HG03108 (cell line): ENCODE results near the gene LIN7C.

Experiments used
- ATAC-seq: cut with Tn5 transposase; IDR thresholded peaks from one replicate; pipeline ENCODE4 v1.9.1; 2021; ENCODE audit warnings: moderate library complexity; ENCODE audit not compliant: unreplicated experiment

LIN7C gene

DNA sequence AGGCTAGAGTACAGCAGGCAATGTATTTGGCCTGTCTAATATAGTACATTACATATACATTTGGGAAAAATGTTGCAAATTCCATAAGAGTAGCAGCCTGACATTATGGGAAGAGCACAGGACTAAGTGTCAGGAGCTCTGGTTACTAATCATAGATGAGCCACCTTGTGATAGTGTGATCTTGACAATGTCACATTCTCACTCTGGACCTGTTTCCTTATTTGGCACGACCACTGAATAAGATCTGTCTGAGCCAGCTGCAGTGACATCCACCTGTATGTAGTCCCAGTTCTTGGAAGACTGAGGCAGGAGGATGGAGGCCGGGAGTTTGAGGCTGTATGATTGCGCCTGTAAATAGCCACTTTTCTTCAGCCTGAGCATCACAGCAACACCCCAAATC is 5.7 kb upstream of the LIN7C start:
- ATAC-seq = no peak

DNA sequence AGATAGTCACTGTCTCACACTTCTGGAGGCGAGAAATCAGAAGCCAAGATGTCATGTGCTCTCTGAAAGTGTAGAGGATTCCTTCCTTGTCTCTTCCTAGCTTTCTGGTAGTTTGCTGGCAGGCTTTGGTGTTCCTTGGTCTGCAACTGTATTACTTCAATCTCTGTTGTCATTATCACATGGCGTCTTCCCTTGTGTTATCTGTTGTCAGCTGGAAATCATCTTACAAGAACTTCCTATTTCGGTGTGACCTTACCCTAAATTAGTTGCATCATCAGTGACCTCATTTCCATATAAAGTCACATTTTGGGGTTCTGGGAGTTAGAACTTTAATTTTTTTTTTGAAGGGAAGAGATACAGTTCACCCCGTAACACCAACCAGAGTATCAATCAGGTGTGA is 3.3 kb upstream of the LIN7C start:
- ATAC-seq = no peak

DNA sequence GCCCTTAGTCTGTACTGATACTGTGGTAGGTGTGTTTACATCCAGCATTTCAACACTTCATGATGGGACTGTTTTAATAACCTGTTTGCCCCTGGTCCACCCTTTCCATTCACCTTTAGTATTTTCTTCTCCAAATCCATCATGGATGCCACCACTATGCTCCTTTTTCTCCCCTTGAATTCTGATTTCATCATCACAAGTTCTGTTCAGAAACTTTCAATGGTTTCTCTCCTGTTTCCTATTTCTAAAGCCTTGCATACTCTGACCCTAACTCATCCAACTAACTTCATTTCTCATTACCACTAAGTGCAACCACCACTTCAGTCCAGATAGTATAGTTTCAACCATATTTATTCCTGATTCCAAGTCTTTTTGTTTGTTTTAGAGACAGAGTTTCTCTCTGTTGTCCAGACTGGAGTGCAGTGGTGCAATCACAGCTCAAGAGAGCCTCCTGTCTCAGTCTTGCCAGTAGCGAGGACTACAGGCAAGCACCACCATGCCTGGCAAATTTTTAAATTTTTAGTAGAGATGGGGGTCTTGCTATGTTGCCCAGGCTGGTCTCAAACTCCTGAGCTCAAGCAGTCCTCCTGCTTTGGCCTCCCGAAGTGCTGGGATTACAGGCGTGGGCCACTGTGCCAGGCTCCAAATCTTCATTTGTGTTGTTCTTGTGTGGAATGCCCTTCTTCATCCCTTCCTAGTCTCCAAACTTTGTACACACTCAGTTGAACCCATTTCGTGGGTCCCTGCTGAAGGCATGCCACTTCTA is 1.2 kb upstream of the LIN7C start:
- no peak for ATAC-seq

DNA sequence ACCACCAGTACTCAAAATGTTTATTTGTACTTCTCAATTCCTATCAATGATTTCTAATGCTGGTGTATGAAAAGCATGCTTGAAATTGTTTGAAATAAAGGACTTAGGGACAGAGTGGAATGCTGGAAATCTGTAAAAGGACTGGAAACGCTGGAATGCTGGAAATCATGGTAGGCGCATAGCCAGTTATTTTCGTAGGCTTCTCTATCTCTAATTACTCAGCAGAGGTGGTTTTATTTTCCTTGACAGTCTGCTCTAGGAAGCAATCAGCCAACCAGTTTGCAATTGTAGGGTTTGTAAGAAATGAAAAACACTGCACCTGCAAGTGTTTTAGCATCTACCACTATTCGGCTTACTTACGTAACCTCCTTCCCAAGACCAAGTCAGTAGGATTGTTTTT is 788 bp downstream of the LIN7C start:
- ATAC-seq = no peak

DNA sequence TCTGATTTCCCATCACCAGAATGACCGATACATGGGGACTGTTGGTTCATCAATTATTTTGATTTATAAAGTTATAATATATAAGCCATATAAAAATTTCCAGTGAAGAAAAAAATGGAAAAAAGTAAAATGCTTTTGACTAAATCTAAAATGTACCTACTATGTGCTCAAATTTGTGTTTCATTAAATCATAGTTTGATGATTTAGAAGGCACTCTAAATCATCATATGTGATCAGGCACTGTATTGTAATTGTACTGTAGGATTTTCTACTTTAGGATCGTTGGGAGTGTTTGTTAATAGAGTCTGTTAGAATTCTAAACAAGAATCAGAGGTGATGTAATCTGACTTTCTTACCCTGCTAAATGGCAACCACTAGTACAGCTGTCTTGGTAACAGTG is 2.4 kb downstream of the LIN7C start:
- no peak for ATAC-seq

DNA sequence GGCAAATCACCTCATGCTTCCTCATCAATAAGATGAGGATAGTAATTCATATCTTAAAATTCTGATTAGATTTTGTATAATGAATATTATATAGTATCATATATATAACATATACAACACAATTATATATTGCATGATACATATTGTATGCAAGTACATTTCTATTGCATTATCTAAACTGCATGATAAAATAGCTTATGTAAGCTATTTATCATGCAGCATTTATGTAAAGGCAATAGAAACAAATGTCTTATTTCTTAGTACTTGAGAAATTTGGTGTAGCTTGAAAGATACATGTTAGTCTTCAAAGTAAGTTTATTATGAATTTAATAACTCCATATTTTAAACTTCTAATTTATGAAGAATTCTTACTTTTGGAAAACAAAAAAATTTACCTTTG is 5.5 kb downstream of the LIN7C start:
- no peak for ATAC-seq

DNA sequence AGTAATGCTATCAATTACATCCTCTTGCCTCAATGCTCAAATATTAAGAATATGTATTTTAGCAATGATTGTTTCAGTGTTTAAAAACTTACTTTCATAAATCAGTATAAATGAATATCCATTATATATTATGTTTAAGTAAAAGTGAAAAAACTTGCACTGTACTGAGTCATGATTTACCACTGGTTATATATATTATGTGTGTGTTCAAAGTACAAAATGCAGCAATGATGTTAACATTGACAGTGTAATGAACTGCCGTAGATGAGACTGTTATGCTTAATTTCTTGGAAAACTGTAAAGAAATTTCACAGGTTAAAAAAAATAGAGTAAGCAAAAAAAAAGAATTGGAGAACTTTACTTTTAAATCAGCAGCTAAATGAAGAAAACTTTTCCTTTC is 8.7 kb downstream of the LIN7C start:
- no peak for ATAC-seq

DNA sequence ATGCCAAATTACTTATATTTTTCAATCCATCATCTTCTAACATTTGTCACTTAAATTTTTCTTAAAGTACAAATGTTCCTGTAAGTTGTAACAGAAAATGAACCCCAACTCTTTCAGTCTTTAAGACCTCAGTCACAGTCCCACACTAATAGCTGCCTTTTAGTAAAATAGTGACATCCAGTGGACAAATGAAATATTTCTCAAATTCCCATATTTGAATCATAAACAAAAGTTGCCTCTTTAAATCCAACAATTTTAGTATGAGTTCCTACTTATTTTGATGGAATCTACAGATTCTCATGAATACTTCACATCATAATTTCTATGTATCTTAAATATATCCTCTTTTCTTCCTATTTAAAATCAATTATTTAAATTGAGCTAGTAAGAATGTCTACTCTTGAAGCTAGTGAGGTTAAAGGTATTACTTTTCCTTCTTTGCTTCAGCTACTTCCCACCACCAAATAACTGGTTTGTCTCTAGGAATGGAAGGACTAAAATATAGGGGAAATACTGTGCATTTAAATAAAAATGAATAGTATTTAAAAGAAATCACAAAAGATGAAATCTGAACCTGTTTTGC is 9.2 kb downstream of the LIN7C start:
- ATAC-seq = peak; percentile 61

DNA sequence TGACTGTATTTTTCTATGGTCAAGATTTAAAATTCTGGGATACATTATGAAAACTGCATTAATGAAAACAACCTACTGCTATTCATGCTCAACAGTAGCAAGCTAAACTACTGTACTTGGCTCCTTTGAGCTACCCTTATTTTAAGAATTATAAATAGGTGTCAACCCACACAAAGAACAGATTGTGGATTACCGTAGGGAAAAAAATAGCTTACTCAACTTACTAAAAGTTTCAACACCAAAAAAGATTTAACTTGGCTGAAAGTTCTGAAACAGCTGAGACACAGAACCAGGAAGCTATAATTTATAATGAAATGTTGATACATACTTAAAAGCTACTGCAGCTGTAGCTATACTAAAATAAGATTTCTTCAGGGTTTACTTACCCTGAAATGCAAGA is 10.1 kb downstream of the LIN7C start:
- ATAC-seq = no peak

DNA sequence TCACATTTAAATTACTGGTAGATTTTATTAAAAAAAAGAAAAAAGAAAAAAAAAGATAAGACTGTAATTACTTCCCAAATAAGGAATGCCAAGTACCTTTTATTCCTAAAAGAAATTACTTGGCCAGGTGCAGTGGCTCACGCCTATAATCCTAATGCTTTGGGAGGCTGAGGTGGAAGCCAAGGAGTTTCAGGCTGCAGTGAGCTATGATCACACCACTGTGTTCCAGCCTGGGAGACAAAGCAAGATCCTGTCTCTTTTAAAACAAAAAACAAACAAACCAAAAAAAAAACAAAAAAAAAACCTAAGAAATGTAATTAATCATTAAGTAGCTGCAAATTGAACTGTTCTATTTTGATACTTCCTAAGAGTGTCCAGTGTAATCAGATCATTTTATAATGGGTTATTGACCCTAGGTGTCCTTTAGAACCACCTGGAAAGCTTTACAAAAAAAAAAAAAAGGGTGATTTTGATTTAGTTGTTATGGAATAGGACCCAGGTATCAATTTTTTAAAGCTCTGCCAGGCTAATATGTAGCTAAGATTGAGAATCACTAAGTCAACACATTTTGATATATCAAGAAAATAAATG is 10.8 kb downstream of the LIN7C start:
- no peak for ATAC-seq

DNA sequence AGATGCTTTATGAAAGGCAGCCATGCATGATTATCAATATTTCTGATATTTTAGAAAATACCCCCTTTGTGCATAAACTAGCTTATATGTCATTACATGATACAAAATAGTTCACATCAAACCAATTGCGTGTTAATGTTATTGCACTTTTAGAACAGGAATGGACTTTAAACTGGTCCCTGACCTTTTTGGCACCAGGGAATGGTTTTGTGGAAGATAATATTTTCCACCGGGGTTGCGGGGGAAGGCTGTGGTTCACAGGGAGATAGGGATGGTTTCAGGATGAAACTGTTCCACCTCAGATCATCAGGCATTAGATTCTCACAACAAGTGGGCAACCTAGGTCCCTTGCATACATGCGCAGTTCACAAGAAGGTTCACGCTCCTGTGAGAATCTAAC is 17.5 kb downstream of the LIN7C start:
- no peak for ATAC-seq

DNA sequence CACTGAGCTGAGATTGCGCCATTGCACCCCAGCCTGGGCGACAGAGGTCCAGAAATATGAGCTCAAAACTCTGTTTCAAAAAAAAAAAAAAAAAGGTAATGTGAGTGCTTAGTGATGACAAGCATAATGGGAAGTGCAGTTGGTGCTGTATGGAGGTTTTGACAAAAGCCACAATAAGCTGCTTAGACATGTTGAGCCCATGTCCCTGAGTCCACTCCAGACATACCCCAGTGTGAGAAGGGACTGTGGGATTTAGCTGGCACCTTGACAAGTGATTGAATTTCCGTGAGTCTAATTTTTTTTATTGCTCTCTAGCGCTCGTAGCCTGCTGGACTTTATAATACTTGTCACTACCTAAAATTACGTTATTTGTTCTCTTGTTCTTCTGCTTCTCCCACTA is 18.9 kb downstream of the LIN7C start:
- ATAC-seq = no peak

DNA sequence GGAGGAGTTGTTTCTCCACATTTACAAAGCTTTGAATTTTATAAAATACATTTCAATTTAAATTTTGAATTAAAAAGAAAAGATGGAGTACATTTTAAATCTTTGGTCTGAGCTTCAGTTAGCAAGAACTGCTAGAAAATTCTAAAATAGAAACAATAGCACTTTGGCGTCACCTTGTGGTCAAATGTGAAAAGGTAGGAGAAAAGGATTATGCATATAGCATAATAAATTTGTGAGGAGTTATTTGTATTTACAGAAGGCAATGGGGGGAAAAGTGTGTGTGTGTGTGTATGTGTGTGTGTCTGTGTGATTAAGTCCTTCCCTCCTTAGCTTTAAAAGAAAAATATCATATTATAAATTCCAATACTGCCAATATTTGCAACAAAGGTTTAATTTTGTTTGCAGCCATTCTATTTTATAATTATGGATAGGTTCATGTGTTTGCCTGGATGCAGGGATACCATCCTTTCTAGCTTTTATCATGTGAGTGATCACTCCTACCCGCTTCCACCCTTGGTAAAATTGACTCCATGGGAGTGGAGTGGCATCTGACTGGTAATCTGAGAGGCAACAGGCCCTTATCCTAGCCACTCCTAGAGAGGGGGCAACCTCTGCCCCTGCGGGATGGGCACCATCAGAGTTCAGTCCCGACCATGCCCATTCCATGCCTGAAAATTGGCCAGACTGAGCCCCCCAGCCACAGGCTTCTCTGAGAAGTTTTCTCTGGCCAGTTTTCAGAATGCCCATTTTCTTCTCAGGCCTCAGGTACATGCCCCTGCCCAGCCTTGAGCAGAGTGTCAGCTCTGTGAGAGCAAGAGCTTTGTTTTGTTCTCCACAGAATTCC is 20.4 kb downstream of the LIN7C start:
- no peak for ATAC-seq

DNA sequence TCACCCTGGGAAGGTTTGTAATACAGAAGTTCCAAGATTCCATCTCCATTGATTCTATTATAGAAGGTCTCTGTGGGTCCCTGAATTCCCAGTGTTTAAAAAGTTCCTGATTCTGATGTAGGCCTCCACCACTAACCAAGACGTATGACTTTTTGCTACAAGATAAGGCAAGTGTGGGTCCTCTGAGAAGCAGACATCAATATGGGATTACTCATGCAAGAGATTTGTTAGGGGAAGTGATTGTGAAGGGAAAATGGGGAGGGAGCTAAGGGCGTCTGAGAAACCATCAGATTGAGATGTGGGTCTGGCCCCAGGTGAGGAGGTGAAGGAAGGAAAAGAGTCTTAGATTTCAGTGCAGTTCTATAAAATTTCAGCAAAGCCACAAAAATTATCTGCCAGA is 23.8 kb downstream of the LIN7C start:
- ATAC-seq = no peak

DNA sequence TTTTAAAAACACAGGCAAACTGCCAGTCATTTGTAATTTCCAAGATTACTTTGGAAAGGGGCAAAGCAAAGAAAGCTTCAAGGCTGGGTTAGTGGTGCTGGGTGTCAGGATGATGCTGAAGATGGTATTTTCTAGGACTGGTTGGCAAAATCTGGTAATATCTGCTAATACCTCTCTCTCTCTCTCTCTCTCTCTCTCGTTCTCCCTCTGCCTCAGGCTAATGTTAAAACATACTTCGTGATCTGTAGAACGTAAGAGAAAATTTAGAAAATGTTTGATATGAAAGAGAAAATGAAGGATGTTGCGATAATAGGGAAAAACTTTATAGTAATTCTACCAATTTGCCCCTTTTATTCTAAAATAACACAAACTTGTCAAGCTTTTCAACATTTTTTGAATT is 24.6 kb downstream of the LIN7C start:
- no peak for ATAC-seq

DNA sequence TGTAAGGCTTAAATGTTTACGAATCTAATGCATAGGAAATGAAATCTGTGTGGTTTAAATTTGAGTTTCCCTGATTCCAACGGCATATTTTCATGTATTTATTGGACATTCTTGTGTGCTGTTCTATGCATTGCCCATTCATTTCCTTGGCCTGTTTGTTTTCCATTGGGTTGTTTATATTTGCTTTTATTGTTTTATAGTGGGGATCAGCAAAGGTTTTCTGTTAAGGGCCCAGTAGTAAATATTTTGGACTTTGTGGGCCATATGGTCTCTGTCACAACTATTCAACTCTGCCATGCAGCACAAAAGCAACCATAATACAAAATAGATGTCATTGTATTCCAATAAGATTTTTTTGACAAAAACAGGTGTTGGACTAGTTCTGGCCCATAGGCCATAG is 28.7 kb downstream of the LIN7C start:
- no peak for ATAC-seq

DNA sequence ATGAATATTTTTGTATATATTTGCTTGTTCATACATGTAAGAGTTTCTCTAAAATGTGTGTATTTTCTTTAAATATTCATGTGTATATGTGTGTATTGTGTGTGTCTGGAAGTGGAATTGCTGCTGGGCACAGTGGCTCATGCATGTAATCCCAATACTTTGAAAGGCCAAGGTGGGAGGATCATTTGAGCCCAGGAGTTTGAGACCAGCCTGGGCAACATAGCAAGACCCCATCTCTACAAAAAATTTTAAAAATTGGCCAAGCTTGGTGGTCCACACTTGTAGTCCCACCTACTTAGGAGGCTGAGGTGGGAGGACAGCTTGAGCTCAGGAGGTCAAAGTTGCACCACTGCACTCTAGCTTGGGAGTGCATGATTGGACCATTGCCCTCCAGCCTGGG is 29.3 kb downstream of the LIN7C start:
- no peak for ATAC-seq

DNA sequence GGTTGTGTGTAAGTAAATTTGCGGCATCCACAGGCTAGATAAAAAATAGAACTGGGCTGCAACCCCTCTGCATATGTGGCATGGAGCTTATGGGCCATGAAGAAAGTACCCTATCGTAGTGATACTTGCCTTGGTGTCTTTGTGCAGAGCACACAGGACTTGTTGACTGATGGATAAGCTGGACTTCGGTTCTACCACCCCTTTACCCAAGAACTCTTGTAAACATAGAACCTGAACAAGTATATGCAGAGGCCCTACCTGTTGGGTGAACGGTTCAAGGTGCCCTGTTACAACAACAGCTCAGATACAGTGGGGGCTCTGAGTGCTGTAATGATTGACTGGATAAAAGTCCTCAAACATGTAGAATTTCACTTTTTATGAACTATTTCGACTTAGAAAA is 30.9 kb downstream of the LIN7C start:
- ATAC-seq = no peak

DNA sequence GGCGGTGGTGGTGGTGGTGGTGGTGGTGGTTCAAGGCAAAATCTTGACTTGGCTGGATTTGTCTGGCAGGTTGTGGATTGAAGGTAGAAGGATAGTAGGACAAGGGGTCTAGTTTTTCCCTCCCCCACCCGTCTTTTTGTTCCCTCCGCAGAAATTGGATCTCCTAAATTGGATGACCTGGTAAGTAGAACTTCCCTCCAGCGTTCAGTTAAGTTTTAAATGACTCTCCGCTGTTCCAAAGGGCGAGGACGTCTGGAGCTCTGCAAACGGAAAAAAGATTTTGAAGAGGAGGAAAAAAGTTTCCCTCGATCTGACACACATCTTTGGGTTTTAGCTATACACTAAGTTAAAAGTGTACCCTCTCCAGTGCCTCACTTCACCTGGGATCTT is 33.6 kb downstream of the LIN7C start:
- no peak for ATAC-seq

DNA sequence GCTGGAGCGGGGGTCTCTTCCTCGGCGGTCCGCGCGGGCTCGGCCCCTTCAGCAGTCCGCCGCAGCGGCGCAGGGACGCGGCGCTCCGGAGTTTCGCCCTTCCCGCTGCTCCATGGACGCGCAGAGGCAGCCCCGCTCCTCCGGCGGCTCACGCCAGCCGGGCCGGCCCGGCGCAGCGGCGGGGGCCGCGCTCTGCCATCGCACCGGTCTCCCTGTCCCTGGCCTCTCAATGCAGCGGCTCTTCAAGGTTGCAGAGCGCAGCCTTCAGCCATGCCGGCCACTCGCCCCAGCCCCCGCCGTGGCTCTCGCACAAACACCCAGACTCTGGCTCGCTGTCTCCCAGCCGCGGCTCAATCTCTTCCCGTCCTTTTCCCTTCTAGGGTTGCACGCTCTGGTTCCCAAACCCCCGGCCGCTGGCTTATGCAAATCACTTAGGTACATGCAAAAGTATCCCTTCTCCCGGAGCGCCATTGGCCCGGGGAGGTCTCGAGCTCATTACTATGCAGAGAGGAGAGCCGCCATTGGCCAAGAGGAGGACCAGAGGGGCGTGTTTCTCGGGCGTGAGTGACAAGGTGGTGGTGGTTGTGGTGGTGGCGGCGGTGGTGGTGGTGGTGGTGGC is 34.1 kb downstream of the LIN7C start, which contains the start of gene LGR4:
LGR4 (minus strand) TSS at position 393 of the 619 bp plus-strand sequence. CDS start 488 bp downstream, outside the sequence.
- peak; percentile 61 for ATAC-seq
